Measurements from ENCODE around the gene SYS1. TPM values are rescaled to one million over a fixed set of nuclear protein-coding genes. Genes with fewer than 3 reads are reported as not detected.
A peak's percentile ranks its signal among the peaks of the same experiment; 100 is the strongest.

The SYS1 gene
- total RNA-seq, 4 donors from 2014 or later = 19.2 to 35.6 (median 25.2) TPM

GRCh38 chr20:45352729-45353128 lies 10.2 kb upstream of the SYS1 start:
- no peak overlapping the region for H3K4me3 ChIP-seq
- no peaks in the 10 kb centered on the region for H3K27me3 ChIP-seq
- peaks cover 0 to 26% (median 8%) of the 10 kb centered on the region in 4 donors for H3K4me1 ChIP-seq
- H3K27ac ChIP-seq = peak overlapping the region in 1 of 4 donors; percentile 35
- TF ChIP-seq EP300 (IDR thresholded peaks at IDR 0.05) (no peak), CTCF (IDR thresholded peaks at IDR 0.05) (no peak), POLR2A (IDR thresholded peaks at IDR 0.05) (no peak)
- H3K36me3 ChIP-seq = no peaks in the 10 kb centered on the region
- DNase-seq (ENCODE audit: low spot score in 2 of 2) = no peak
- no peaks in the 10 kb centered on the region for H3K9me3 ChIP-seq
- 85 to 89% methylated on average over 3 of the region's 3 CpGs for WGBS, 2 donors

GRCh38 chr20:45353746-45354145 lies 9.2 kb upstream of the SYS1 start:
- peaks cover 2 to 31% (median 16%) of the 10 kb centered on the region in 4 donors for H3K4me1 ChIP-seq

GRCh38 chr20:45354423-45355208 lies 8.3 kb upstream of the SYS1 start:
- H3K4me1 ChIP-seq = peaks cover 2 to 36% (median 19%) of the 10 kb centered on the region in 4 donors
- TF ChIP-seq CTCF (IDR thresholded peaks at IDR 0.05) = no peak
- no peak for TF ChIP-seq EP300 (IDR thresholded peaks at IDR 0.05)
- no peak for TF ChIP-seq POLR2A (IDR thresholded peaks at IDR 0.05)
- no peak for DNase-seq (ENCODE audit: low spot score in 2 of 2)
- H3K27ac ChIP-seq = peak overlapping the region in 2 of 4 donors; percentile 60 to 64
- no peak overlapping the region for H3K4me3 ChIP-seq
- no peaks in the 10 kb centered on the region for H3K36me3 ChIP-seq
- no peaks in the 10 kb centered on the region for H3K9me3 ChIP-seq
- H3K27me3 ChIP-seq = no peaks in the 10 kb centered on the region
- 75 to 78% methylated on average over 9 of the region's 9 CpGs for WGBS, 2 donors

More at GRCh38 chr20:45353746-45354145, 9.2 kb upstream of the SYS1 start:
- no peak for DNase-seq (ENCODE audit: low spot score in 2 of 2)
- no peak overlapping the region for H3K4me3 ChIP-seq
- WGBS, 2 donors = 72 to 82% methylated on average over 1 of the region's 1 CpG
- no peaks in the 10 kb centered on the region for H3K9me3 ChIP-seq
- TF ChIP-seq CTCF (IDR thresholded peaks at IDR 0.05) = no peak
- no peak for TF ChIP-seq POLR2A (IDR thresholded peaks at IDR 0.05)
- no peak for TF ChIP-seq EP300 (IDR thresholded peaks at IDR 0.05)
- no peaks in the 10 kb centered on the region for H3K36me3 ChIP-seq
- peak overlapping the region in 2 of 4 donors; percentile 35 to 52 for H3K27ac ChIP-seq
- no peaks in the 10 kb centered on the region for H3K27me3 ChIP-seq

GRCh38 chr20:45355209-45356084 lies 7.5 kb upstream of the SYS1 start:
- TF ChIP-seq EP300 (IDR thresholded peaks at IDR 0.05) (no peak), CTCF (IDR thresholded peaks at IDR 0.05) (no peak), POLR2A (IDR thresholded peaks at IDR 0.05) (no peak)
- peak overlapping the region in 2 of 4 donors; percentile 60 to 64 for H3K27ac ChIP-seq
- 77 to 81% methylated on average over 5 of the region's 5 CpGs for WGBS, 2 donors
- H3K4me1 ChIP-seq = peaks cover 2 to 41% (median 26%) of the 10 kb centered on the region in 4 donors
- H3K36me3 ChIP-seq = no peaks in the 10 kb centered on the region
- no peak overlapping the region for H3K4me3 ChIP-seq
- DNase-seq (ENCODE audit: low spot score in 2 of 2) = no peak
- H3K27me3 ChIP-seq = no peaks in the 10 kb centered on the region
- H3K9me3 ChIP-seq = no peaks in the 10 kb centered on the region
